HG02642 (cell line): ENCODE results near the gene THOC2.
A peak's percentile ranks its signal among the peaks of the same experiment; 100 is the strongest.
"Not testable (repeated sequence)": the region's sequence is repeated elsewhere in the genome, so short reads cannot be mapped to it uniquely, and the experiment has no call there.

Source experiments
- ATAC-seq: cut with Tn5 transposase; IDR thresholded peaks from one replicate; pipeline ENCODE4 v1.9.1; 2021; ENCODE audit warnings: mild to moderate bottlenecking; ENCODE audit not compliant: unreplicated experiment, poor library complexity

Gene THOC2

GRCh38 chrX:123739474-123739873, 6.6 kb upstream of the THOC2 start:
- ATAC-seq: no peak

- ATAC-seq: no peak
Observed at GRCh38 chrX:123738378-123738940, 5.6 kb upstream of the THOC2 start.

GRCh38 chrX:123736333-123736921, 3.6 kb upstream of the THOC2 start:
- no peak for ATAC-seq

- ATAC-seq: not testable (repeated sequence)
Observed at GRCh38 chrX:123735137-123735536, 2.3 kb upstream of the THOC2 start.

- not testable (repeated sequence) for ATAC-seq
Observed at GRCh38 chrX:123734079-123734478, 1.2 kb upstream of the THOC2 start.

GRCh38 chrX:123731987-123732669, 724 bp downstream of the THOC2 start:
- peak; percentile 23 for ATAC-seq

GRCh38 chrX:123731258-123731986, 1.4 kb downstream of the THOC2 start:
- no peak for ATAC-seq

- no peak for ATAC-seq
Observed at GRCh38 chrX:123728554-123728953, 4.3 kb downstream of the THOC2 start.

GRCh38 chrX:123728016-123728415, 4.8 kb downstream of the THOC2 start:
- no peak for ATAC-seq

GRCh38 chrX:123722193-123722592, 10.7 kb downstream of the THOC2 start:
- ATAC-seq: not testable (repeated sequence)

- ATAC-seq: no peak
Observed at GRCh38 chrX:123720486-123720885, 12.4 kb downstream of the THOC2 start.

GRCh38 chrX:123713841-123714240, 19.0 kb downstream of the THOC2 start:
- no peak for ATAC-seq

- ATAC-seq: no peak
Observed at GRCh38 chrX:123713434-123713833, 19.4 kb downstream of the THOC2 start.

- ATAC-seq: not testable (repeated sequence)
Observed at GRCh38 chrX:123711201-123711600, 21.7 kb downstream of the THOC2 start.

GRCh38 chrX:123704781-123705180, 28.1 kb downstream of the THOC2 start:
- no peak for ATAC-seq

GRCh38 chrX:123698979-123699520, 33.8 kb downstream of the THOC2 start:
- ATAC-seq: no peak

- no peak for ATAC-seq
Observed at GRCh38 chrX:123696334-123696733, 36.5 kb downstream of the THOC2 start.

- no peak for ATAC-seq
Observed at GRCh38 chrX:123695242-123695641, 37.6 kb downstream of the THOC2 start.

- ATAC-seq: no peak
Observed at GRCh38 chrX:123691776-123692175, 41.1 kb downstream of the THOC2 start.

GRCh38 chrX:123688524-123688923, 44.3 kb downstream of the THOC2 start:
- ATAC-seq: no peak

- ATAC-seq: no peak
Observed at GRCh38 chrX:123685232-123685631, 47.6 kb downstream of the THOC2 start.
